ENCODE data around the gene NOTUM. TPM values are rescaled to one million over a fixed set of nuclear protein-coding genes. Genes with fewer than 3 reads are reported as not detected.
A peak's percentile ranks its signal among the peaks of the same experiment; 100 is the strongest.

NOTUM gene
- total and polyA plus RNA-seq, 9 of the 15 experiments (the other 6 are each of a cell fraction or from before 2014, with no cell fraction given): 0.03 to 14.0 (median 4.1) TPM

- TF ChIP-seq MYC (IDR thresholded peaks at IDR 0.05; ENCODE audit: low read depth, low read length) (peak; percentile 75), MYC (CRISPR knock-in tag; IDR thresholded peaks at IDR 0.05; ENCODE audit: borderline replicate concordance, low read depth) (no peak), ZNF217 (CRISPR knock-in tag; IDR thresholded peaks at IDR 0.05) (no peak), BRD9 (IDR thresholded peaks at IDR 0.05; ENCODE audit: low read depth, partially characterized antibody) (no peak), ZZZ3 (IDR thresholded peaks at IDR 0.05) (no peak), NONO (IDR thresholded peaks at IDR 0.05; ENCODE audit: low read depth in 2 of 2, low read length in 1 of 2) (peak in 1 of 2 experiments; percentile 82; a peak in 1 of 4 replicates), ZNF668 (CRISPR knock-in tag; IDR thresholded peaks at IDR 0.05) (no peak), SAP30 (IDR thresholded peaks at IDR 0.05; ENCODE audit: borderline replicate concordance, insufficient read depth, low read depth, low read length, poor library complexity, severe bottlenecking) (no peak), SMC3 (conservative IDR thresholded peaks at IDR 0.05; ENCODE audit: insufficient read depth, low read depth, low read length) (peak; percentile 80), POLR3G (IDR thresholded peaks at IDR 0.05; ENCODE audit: extremely low read depth, insufficient read length, insufficient replicate concordance) (no peak), NRF1 (conservative IDR thresholded peaks at IDR 0.05 in 1 of 2, IDR thresholded peaks at IDR 0.05 in 1 of 2) (peak; percentile 68 to 70), NR2C2 (CRISPR knock-in tag; IDR thresholded peaks at IDR 0.05) (no peak), NR2C2 (tag; IDR thresholded peaks at IDR 0.05) (peak; percentile 56), CTCF (IDR thresholded peaks at IDR 0.05 in 2 of 3, conservative IDR thresholded peaks at IDR 0.05 in 1 of 3; ENCODE audit: insufficient read depth in 2 of 3, low read depth in 1 of 3, low read length in 3 of 3) (peak; percentile 65 to 99 (median 99)), ZNF197 (CRISPR knock-in tag; IDR thresholded peaks at IDR 0.05; ENCODE audit: low read depth) (0 out of 2 replicates have a peak, but pooled peaks have one; percentile 30), CCNT2 (IDR thresholded peaks at IDR 0.05; ENCODE audit: borderline replicate concordance, extremely low read depth, insufficient read length, low read depth, low read length) (peak; percentile 61), HSF4 (CRISPR knock-in tag; IDR thresholded peaks at IDR 0.05; ENCODE audit: borderline replicate concordance) (no peak), PHF8 (IDR thresholded peaks at IDR 0.05; ENCODE audit: borderline replicate concordance, low read length) (peak; percentile 65; the same call in 1 of the 2 replicates), TCF7L2 (IDR thresholded peaks at IDR 0.05; ENCODE audit: low read depth, low read length) (no peak), CTCFL (IDR thresholded peaks at IDR 0.05; ENCODE audit: borderline replicate concordance, insufficient read depth, low read depth, low read length, poor library complexity, severe bottlenecking) (peak; percentile 80), MIER1 (IDR thresholded peaks at IDR 0.05; ENCODE audit: low read depth) (no peak), SREBF1 (IDR thresholded peaks at IDR 0.05; ENCODE audit: borderline replicate concordance, low read depth, low read length) (no peak), ZNF584 (CRISPR knock-in tag; IDR thresholded peaks at IDR 0.05; ENCODE audit: low read depth) (peak; percentile 38; the same call in 1 of the 2 replicates), TAL1 (IDR thresholded peaks at IDR 0.05) (no peak)
Observed at GRCh38 chr17:81959362-81960129, 1.4 kb downstream of the NOTUM start (continued).
